Ramos (cell line): Measurements from ENCODE around the gene SLC9A1.
"Not testable (repeated sequence)": the region's sequence is repeated elsewhere in the genome, so short reads cannot be mapped to it uniquely, and the experiment has no call there.

Source experiments
- in situ Hi-C: fragments of 300-500 bp; cut with MboI; formaldehyde crosslinking; loops from one replicate; pipeline ENCODE4 v1.14.3; 2022; ENCODE audit warnings: low sequenced_read_pairs; ENCODE audit not compliant: unreplicated experiment

Gene SLC9A1

DNA sequence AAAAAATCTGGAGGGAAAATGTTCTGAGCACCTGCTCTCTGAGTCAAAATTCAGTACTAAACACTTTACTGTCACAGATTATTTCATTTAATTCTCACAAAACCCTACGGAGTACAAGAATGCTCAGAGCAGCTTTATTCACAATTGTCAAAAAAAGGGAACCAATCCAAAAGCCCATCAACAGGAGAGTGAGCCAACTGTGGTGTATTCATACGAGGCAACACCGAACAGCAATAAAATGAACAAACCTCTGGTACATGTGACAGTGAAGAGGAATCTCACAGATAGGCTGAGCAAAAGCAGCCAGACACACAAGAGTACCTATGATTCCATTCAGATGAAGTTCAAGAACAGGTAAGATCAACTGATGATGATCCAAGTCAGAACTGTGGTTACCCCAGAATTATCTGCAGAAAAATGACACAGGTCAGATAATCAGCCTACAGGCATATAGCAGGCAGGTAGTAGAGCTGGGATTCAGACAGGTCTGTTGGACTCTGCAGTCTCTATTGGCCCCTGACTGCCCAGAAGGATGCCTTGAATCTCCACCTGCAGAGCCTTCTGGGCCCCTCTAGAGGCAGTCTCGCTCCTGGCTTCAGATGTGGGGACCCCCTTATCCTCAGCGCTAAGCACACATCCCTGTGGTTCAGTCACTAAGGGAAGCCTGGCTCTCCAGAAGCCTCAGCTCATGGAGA lies 19.2 kb downstream of the SLC9A1 start:
- in situ Hi-C loops = no loop called here

DNA sequence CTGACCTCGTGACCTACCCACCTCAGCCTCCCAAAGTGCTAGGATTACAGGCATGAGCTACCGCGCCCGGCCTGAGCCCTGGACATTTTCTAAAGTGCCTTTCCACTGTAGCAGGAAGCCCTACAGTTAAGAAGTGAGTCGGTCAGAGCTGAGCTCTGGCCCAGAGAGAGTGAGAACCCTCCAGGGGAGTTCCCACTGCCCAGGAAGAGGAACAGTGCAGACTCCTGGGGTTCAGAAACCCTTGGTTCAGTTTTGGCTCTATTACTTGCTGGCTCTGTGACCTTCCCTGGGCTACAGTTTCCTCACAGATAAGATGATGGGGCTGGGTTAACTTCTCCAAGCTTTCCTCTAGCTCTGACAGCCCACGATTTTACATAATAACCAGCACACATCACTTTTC lies 20.9 kb downstream of the SLC9A1 start:
- in situ Hi-C loops = no loop called here

DNA sequence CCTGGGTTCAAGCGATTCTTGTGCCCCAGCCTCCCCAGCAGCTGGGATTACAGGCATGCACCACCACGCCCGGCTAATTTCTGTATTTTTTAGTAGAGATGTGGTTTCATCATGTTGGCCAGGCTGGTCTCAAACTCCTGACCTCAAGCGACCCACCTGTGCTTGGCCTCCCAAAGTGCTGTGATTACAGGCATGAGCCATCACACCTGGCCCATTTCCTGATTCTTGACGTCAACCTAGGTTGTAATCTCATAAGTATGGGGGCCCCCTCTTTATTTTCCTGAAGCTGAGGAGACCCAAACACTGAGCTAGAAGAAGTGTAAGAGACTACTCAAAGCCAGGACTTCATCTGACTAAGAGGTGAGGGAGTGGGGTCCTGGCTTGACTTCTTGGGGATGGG lies 21.8 kb downstream of the SLC9A1 start:
- in situ Hi-C loops = no loop called here

DNA sequence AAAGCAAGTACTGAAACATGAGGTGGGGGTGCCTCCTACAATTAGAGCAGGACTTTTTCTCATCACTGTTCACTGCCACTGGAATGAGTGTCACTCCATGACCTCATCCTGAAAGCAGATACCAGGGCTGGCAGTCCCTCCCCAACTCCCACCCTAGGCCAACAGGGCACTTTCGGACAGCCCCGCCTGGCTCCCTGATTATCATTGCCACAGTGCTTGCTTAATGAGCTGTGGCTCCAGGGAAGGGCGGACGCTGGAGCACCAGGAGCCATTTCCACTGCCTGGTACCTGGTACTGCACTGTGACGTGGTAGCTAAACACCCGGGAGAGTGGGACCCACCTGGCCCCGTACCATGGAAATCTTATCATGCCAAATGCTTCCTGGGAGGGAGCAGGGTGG lies 22.3 kb downstream of the SLC9A1 start:
- in situ Hi-C loops = no loop called here

DNA sequence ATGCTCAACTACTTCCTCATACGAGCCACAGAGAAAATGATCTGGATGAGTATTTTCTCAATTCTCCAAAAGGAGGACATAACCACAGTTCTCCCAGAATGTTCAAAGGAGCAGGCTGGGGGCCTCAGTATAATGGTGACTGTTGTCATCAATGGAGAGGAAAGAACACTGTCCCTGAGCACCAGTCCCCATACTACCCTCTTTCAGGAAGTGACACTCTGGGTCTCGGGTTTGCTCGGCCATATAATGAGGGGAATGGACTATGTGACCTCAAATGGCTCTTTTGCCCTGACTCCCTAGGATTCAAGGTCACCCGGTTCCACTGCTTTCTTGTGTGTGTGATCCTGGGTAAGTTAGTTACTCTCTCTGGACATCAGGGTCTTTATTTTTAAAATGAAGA lies 22.8 kb downstream of the SLC9A1 start:
- in situ Hi-C loops = no loop called here

DNA sequence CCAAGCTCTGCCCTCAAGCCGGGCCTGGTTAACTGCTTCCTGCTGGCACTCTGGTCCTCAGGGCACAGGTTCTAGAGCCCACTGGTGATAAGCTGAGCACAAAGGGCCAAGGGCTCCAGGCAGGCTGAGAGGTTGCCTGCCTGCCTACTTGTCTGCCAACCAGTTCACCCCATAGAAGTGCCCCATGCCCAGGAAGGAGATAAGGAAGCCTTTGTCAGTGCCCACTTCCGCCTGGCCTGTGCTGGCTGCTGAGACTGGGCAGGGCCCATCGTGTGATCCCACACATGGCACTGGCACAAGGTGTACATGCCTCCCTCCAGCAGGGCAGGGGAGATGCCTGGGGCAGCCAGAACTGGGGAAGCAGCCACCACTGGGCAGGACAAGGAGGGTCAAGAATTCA lies 24.1 kb downstream of the SLC9A1 start:
- in situ Hi-C loops = no loop called here

DNA sequence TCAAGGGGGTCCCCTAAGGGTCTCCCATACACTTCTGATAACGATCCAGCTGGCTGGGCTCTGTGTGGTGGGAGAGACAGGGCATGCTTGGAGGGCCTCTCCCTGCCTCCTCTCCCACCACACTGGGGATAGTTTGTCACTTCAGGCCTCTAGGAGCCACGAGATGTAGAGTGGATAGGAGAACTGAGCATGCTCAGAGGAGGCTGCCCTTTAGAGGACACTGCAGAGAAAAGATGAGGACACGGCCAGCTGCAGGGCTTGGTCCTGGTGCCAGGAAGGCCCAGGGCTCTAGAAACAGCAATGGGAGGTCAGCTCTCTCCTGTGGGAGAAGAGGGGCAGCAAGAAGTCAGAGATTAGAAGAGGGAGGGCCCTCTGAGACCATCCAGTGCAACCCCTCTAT lies 25.7 kb downstream of the SLC9A1 start:
- in situ Hi-C loops = no loop called here

DNA sequence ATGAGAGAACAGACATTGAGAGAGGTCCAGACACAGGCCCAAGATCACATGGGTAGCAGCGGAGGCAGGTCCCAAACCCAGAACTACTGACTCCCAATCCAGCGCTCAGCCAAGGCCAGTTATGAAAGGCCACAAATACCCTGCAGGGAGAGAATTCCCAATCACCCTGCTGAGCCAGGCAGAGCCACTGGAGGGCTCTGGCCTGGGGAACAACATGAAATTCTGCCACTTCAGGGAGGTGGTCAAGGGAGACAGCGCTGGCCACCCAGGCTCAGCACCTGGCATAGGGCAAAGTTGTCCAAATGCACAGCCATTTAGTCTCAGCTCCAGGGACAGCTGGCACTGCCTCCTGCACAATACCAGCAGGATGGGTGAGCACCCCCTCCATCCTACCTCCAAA lies 27.5 kb downstream of the SLC9A1 start:
- in situ Hi-C loops = no loop called here

DNA sequence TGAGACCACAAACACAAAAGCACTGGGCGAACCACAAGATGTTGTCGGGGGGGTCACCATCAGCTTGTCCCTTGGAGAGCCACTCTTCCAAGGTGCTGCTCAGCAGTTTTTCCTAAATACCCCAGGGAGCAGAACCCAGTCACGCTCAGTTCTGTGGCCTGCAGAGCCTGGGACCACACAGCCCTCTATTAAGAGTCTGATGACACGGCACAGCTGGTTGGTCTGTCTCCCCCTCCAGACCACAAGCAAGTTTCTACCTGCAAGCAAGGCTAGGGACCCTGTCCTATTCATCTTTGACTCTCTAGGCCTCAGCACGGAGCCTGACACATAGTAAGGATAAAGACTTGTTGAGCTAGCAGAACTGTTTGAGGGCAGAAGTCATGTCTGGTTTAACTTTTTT lies 28.5 kb downstream of the SLC9A1 start:
- in situ Hi-C loops = no loop called here

DNA sequence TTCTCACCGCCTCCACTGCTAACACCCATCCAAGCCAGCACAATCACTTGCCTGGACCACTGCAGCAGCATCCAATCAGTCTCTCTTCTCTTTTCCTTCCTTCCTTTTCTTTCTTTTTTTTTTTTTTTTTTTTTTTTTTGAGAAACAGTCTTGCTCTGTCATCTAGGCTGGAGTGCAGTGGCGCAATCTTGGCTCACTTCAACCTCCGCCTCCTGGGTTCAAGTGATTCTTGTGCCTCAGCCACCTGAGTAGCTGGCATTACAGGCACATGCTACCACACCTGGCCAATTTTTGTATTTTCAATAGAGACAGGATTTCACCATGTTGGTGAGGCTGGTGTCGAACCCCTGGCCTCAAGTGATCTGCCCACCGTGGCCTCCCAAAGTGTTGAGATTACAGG lies 29.8 kb downstream of the SLC9A1 start:
- in situ Hi-C loops = not testable (repeated sequence)

DNA sequence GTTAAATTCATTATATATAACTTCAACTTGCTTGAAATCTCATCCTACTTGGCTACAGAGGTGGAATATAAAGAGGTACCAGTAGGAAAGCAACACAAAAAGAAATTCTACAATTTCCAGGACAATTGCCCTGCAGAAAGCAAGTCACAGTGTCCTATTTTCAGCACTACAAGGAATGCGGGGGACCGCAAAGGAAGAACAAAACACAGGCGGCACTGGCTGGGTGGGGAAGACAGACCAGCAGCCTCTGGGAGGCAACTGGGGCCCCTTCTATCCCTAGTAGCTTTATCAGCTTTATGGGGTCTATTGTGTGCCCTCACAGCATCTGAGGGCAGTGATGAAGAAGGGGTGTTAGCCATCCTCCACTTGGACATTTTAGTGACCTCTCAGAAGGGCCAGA lies 30.5 kb downstream of the SLC9A1 start:
- in situ Hi-C loops = no loop called here

DNA sequence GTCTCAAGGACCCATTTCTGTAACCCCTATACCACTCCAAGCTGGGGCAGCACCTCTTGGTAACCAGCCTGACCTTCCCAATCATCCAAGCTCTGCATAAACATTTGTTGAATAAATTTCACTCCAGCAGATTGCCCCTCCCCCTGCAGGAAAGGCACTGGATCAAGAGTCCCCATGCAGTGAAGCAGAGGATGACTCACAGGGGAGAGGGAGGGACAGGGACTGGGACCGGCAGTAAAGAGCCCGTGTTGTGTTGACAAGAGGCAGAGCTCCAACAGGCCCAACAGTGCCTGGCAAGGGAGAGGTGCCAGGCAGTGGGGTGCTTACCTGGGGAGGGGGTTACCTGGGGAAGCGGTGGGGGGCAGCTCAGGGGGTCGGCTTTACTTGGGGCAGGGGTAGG lies 32.3 kb downstream of the SLC9A1 start:
- in situ Hi-C loops = no loop called here

DNA sequence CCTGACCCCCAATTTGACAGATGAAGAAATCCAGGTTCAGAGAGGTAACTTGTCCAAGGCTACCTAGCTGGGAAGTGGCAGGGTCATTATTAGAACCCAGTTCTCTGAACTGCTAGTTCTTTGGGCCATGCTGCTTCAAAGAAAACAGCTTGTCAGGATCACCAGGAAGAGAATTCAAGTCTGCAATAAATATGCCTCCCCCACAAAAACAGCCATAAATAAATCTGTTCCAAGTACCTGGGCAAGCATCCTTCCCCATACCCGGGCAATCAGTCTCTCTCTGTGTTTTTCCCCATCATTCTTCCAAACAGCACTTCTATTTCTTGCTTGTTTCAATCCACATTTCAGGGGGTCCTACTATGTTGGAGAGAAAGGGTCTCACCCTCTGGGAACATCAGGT lies 34.1 kb downstream of the SLC9A1 start:
- in situ Hi-C loops = no loop called here

DNA sequence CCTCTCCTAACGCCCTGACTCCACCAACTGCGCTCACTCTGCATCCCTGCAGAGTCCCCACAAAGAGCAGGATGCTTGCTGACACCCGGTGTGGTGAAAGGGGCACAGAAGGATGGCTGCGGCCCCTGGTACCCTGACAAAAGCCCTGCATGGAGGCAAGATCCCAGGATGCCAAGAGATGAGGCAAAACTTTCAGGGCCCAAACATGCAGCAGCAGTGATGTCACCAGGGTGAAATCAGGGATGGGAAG lies 36.6 kb downstream of the SLC9A1 start:
- in situ Hi-C loops = no loop called here

DNA sequence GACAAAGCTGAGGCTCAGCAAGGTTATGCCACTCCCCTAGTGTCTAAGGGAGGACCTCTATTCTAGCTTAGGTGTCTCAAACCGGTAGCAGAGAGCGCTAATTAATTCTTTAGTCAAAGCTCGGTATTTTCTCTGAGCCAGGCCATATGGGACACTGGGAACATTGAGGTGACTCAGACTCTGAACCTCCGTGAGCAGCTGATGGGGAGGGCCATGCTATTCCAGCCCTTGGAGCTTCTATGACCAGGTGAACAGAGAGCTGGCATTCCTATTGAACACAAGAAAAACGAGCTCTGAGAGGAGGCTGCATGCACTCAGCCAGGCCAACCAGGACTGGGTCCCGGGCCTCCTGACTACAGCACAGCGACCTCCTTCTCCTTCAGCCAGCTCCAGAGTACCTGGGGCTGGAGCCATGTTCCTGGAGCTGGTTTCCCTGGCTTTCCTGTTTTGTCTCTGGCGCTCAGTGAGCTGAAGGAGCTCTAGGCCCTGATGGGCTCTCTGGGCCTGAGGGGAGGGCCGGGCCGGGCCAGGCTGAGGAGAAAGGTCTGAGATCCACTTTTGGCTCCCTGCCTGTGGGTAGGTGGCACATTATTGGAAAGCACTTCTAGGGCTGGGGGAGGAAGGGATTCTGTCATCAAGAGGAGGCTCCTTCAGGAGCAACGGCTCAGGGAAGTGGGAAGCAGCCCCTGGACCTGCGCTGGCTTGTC lies 37.0 kb downstream of the SLC9A1 start:
- in situ Hi-C loops = no loop called here

DNA sequence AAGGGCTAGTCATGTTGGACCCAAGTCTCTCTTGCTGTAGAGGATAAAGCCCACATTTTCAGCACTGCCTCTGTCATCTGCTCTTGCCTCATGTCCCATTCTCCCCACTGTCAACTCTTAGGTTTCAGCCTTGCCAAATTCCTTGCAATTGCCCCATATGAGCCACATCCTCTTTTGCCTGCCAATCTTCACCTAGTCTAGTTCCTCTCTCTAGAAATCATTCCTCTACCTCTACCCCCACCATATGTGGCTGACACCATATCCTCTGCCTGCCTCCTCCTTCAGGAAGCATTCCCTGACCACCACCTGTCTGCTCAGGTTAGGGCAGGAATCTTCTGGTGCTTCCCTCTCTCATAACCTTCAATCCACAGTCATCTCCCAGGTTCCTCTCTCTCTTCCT lies 38.2 kb downstream of the SLC9A1 start:
- in situ Hi-C loops = no loop called here

DNA sequence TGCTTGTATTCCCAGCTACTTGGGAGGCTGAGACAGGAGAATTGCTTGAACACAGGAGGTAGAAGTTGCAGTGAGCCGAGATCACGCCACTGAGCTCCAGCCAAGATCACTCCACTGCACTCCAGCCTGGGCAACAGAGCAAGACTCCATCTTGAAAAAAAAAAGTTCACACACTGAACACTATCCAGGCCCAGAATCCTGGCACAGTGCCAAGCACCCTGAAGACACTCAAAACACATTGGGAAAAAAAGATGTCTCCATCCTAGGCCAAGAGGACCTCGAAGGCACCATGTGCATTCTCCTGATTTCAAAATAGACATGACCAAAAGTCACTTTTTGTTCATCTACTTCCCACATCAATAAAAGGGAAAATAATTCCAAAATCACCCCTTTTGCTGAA lies 38.7 kb downstream of the SLC9A1 start:
- in situ Hi-C loops = no loop called here

DNA sequence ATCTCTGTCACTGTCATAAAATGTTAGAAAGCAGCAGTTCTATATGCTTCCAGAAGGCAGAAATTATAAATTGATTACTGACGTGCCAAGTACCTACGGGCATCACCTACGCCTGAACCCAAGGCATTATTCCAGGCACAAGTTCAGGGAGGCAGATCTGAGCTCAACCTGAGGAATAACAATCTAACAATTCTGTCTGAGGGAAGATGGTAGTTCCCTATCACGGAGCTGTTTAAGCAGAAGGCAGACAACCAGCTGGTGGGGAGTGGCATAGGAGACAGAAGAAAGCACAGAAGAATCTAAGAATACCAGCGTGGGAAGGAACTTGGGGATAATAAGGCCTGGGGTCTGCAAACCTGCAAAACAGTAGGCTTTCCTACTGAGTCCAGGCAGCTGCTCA lies 40.4 kb downstream of the SLC9A1 start:
- in situ Hi-C loops = no loop called here

DNA sequence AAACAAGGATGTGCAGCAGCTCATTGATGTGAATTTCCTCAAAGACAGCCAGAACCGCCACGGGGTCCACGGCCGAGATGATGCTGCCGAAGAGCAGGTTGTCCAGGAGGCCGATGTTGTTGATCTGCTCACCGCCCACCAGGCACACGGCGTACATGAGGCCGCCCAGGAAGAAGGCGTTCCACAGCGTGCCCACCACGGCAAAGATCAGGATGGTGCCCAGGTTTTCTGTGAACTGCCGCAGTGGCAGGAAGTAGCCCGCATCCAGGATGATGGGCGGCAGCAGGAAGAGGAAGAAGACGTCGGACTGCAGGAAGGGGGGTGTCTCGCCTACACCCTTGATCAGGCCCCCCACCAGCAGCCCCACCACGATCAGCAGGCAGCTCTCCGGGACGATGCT lies 41.1 kb downstream of the SLC9A1 start:
- in situ Hi-C loops = no loop called here

DNA sequence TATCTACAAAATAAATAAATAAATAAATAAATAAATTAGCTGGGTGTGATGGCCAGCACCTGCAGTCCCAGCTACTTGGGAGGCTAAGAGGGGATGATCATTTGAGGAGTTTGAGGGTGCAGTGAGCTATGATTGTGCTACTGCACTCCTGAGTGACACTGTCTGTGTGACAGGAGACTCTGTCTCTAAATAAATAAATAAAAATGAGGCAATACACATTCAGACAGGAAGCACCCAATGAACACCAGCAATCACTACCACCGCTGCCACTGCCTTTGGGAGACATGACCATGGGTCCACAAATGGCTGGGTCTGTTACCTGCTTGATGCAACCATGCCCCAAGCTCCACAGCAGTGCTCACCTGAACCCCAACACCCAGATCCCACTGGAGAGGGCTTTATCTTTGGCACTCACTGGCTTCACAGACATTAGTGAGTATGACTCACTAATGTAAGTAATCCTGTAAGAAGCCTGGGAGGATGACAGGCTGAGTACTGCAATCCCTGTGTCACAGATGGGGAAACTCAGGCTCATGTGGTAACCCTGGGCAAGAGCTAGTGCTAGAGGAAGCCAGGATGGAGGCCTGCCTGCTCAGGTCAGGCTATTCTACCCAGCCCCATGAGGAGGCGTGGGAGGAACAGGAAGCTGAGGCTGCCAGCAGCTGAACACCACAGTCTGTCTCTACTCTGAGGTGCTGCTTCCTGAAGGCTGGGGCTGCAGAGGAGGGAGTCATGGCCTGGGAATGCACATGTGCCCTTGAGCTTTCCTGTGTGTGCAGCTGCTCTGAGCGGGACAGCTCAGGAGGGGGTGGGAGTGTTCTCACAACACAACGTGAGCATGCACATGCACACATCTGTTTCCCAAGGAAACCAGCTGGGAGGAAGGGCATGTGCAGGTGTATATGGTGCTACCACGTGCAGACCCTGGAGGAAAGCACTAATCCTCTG lies 43.0 kb downstream of the SLC9A1 start:
- in situ Hi-C loops = no loop called here

DNA sequence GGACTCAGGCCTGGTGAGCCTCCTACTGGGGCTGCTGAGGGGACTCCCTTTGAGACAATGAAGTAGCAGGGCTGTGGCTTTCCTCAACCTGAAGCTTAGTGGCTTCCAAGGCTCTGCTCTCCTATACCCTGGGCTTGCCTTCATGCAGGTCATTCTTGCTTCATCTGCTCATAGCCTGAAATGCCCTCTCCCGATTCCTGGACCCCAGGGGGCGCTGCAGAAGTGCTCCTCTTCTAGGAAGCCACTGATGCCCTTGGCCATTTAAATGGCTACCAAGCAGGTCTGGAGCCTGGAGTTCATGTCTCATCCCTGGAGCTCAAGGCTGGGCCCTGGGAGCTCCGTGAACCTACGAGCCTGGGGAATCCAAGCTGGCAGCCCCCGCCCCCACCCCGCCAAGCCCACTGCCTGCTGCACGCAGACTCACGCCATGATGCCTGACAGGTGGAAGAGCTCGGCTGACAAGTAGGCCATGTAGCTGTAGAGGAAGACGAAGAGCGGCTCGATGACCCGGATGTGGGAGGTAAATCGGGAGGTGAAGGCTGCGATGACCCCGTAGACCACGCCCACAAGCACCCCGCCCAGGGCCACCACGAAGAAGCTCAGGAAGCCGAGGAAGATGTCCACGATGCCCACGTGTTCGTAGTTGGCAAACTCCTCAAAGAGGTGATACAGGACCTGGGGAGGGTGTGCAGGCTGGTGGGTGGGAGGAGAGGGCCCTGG lies 45.7 kb downstream of the SLC9A1 start:
- in situ Hi-C loops = loop anchor here (10.0 kb wide), 1 partner anchor 276 kb away; the partner anchor contains the start of gene CD164L2
